GM12878 (cell line): ENCODE data around the gene MTNR1A. TPM values are rescaled to one million over a fixed set of nuclear protein-coding genes. Genes with fewer than 3 reads are reported as not detected.

Experiments used
- ATAC-seq: fragments of 200-7000 bp; cut with Tn5 transposase; 3 replicates; pipeline ENCODE4 v1.9.1; 2020; ENCODE audit warnings: mild to moderate bottlenecking, moderate library complexity
- BruUV-seq: library from RNA; stranded (reverse); fragments of 400-500 nt; replicated peaks from 2 replicates; lab custom pipeline; 2021; lab: Mats Ljungman, UMichigan
- CTCF ChIA-PET: fragments of 300-600 bp; sonication (Branson Sonifier 250); formaldehyde crosslinking; extraction: SDS; loops from one replicate; lab custom pipeline; 2021; ENCODE audit warnings: inconsistent platforms; lab: Yijun Ruan, JAX
- POLR2A ChIA-PET: fragments of 350-600 bp; formaldehyde crosslinking; extraction: SDS; loops from one replicate; lab custom pipeline; 2021; ENCODE audit warnings: inconsistent platforms; lab: Charles Lee
- RAD21 ChIA-PET: fragments of 300-600 bp; sonication (Branson Sonifier 250); formaldehyde crosslinking; loops from one replicate; lab custom pipeline; 2023; ENCODE audit warnings: antibody characterized with exemption; ENCODE audit not compliant: unreplicated experiment; lab: Charles Lee
- SMC1A ChIA-PET: fragments of 300-600 bp; sonication (Branson Sonifier 250); formaldehyde crosslinking; loops from one replicate; lab custom pipeline; 2023; ENCODE audit not compliant: unreplicated experiment, uncharacterized antibody; lab: Charles Lee
- DNase-seq: peaks from one replicate; pipeline ENCODE4 v3.0.0-alpha.2; 2011; ENCODE audit warnings: low read depth, low spot score
- FAIRE-seq: peaks from 3 replicates; lab custom pipeline; 2011; peaks lifted over from hg19 to GRCh38; lab: Jason Lieb, UNC
- H2AFZ ChIP-seq: 2 replicates; pipeline ENCODE4 v1.6.0; 2011; ENCODE audit warnings: low read depth, low read length, control low read depth; ENCODE audit not compliant: control insufficient read depth
- H3K27ac ChIP-seq: 2 replicates; pipeline ENCODE4 v1.5.1; 2011; ENCODE audit warnings: control low read depth; ENCODE audit not compliant: control insufficient read depth, insufficient read depth
- H3K27me3 ChIP-seq, 2 experiments: replicated peaks in 1 of 2; 2 replicates each; pipeline versions ENCODE4 v1.6.0 to v1.6.1; 2011; ENCODE audit warnings: low read length in 1 of 2; ENCODE audit not compliant: control insufficient read depth in 2 of 2, insufficient read depth in 2 of 2
- H3K36me3 ChIP-seq, 2 experiments: 2 replicates each; pipeline ENCODE4 v1.5.1; 2011; ENCODE audit warnings: low read length in 1 of 2; ENCODE audit not compliant: control insufficient read depth in 2 of 2, insufficient read depth in 2 of 2
- H3K4me1 ChIP-seq: 2 replicates; pipeline ENCODE4 v1.6.1; 2011; ENCODE audit warnings: mild to moderate bottlenecking, low read length, moderate library complexity, mixed read lengths; ENCODE audit not compliant: control insufficient read depth, insufficient read depth
- H3K4me2 ChIP-seq: 2 replicates; pipeline ENCODE4 v1.6.0; 2011; ENCODE audit warnings: control low read depth; ENCODE audit not compliant: control insufficient read depth, insufficient read depth
- H3K4me3 ChIP-seq: fragments of 200-600 bp; sonication (generic); 2 replicates; pipeline ENCODE4 v1.5.1; 2016
- H3K79me2 ChIP-seq: 2 replicates; pipeline ENCODE4 v1.6.0; 2011; ENCODE audit warnings: low read length; ENCODE audit not compliant: control insufficient read depth, insufficient read depth
- H3K9ac ChIP-seq: 2 replicates; pipeline ENCODE4 v1.8.0; 2011; ENCODE audit warnings: low read length, control low read depth, mixed read lengths; ENCODE audit not compliant: control insufficient read depth, insufficient read depth
- H3K9me3 ChIP-seq: replicated peaks from 3 replicates; pipeline ENCODE4 v1.5.1; 2011; ENCODE audit warnings: mild to moderate bottlenecking, low read length; ENCODE audit not compliant: control insufficient read depth, insufficient read depth
- H4K20me1 ChIP-seq: 2 replicates; pipeline ENCODE4 v1.6.0; 2011; ENCODE audit not compliant: control insufficient read depth, insufficient read depth
- CBX3 ChIP-seq: fragments of 200-600 bp; sonication (generic); IDR thresholded peaks from 2 replicates; pipeline ENCODE4 v1.6.1; 2016; ENCODE audit warnings: low read depth, borderline replicate concordance
- ELK1 ChIP-seq: IDR thresholded peaks from 2 replicates; pipeline ENCODE4 v1.6.1; 2012; ENCODE audit warnings: low read depth, low read length, improper control_type of control experiment
- EP300 ChIP-seq, 2 experiments: fragments of 150-350 bp in 1 of 2; IDR thresholded peaks; 2 replicates each; pipeline ENCODE4 v1.6.1; 2011 to 2012; ENCODE audit warnings: low read depth in 2 of 2, low read length in 2 of 2, borderline replicate concordance in 1 of 2, improper control_type of control experiment in 1 of 2, inconsistent platforms in 1 of 2; ENCODE audit not compliant: control insufficient read depth in 1 of 2
- FOXK2 ChIP-seq: fragments of 450-650 bp; IDR thresholded peaks from 2 replicates; pipeline ENCODE4 v1.6.1; 2017; ENCODE audit warnings: mild to moderate bottlenecking, moderate library complexity
- GATAD2B ChIP-seq: fragments of 450-650 bp; conservative IDR thresholded peaks from 2 replicates; pipeline ENCODE4 v1.6.1; 2017; ENCODE audit warnings: low read depth, mild to moderate bottlenecking, moderate library complexity
- KAT2A ChIP-seq: conservative IDR thresholded peaks from 2 replicates; pipeline ENCODE4 v1.6.1; 2011; ENCODE audit warnings: low read depth, low read length; ENCODE audit not compliant: control insufficient read depth
- RUNX3 ChIP-seq: IDR thresholded peaks from 2 replicates; pipeline ENCODE4 v1.6.1; 2012; ENCODE audit warnings: low read length, inconsistent platforms
- SREBF2 ChIP-seq: IDR thresholded peaks from 2 replicates; pipeline ENCODE4 v1.6.1; 2012; ENCODE audit warnings: mild to moderate bottlenecking, low read length
- STAT3 ChIP-seq: IDR thresholded peaks from 2 replicates; pipeline ENCODE4 v1.6.1; 2011; ENCODE audit warnings: low read depth, low read length, improper control_type of control experiment
- TBL1XR1 ChIP-seq: IDR thresholded peaks from 2 replicates; pipeline ENCODE4 v1.6.1; 2012; ENCODE audit warnings: low read depth, low read length, improper control_type of control experiment
- TCF7 ChIP-seq: IDR thresholded peaks from 2 replicates; pipeline ENCODE4 v1.6.1; 2014; ENCODE audit warnings: antibody characterized with exemption, borderline replicate concordance
- WRNIP1 ChIP-seq: IDR thresholded peaks from 2 replicates; pipeline ENCODE4 v1.6.1; 2011; ENCODE audit warnings: low read depth, low read length, improper control_type of control experiment, borderline replicate concordance
- ZBTB33 ChIP-seq: fragments of 450-650 bp; IDR thresholded peaks from 2 replicates; pipeline ENCODE4 v1.6.1; 2017; ENCODE audit warnings: mild to moderate bottlenecking
- ZNF217 ChIP-seq: fragments of 450-650 bp; IDR thresholded peaks from 2 replicates; pipeline ENCODE4 v1.6.1; 2017; ENCODE audit warnings: antibody characterized with exemption, mild to moderate bottlenecking
- ZNF384 ChIP-seq: IDR thresholded peaks from 2 replicates; pipeline ENCODE4 v1.6.1; 2012; ENCODE audit warnings: low read depth, mild to moderate bottlenecking, low read length, improper control_type of control experiment, borderline replicate concordance
- WGBS: methylation state at CpG from one replicate; pipeline ENCODE4 v1.1.6; 2016; ENCODE audit warnings: low lambda C conversion rate; ENCODE audit not compliant: insufficient replicate concordance, insufficient coverage; ENCODE audit errors: missing lambda C conversion rate; 5-methylcytosine and 5-hydroxymethylcytosine counted together
- in situ Hi-C: fragments of 300-500 bp; cut with MboI; formaldehyde crosslinking; loops from 9 replicates; pipeline ENCODE4 v1.14.3; 2018; ENCODE audit warnings: mixed read lengths
- intact Hi-C: fragments of 100-400 bp; cut with micrococcal nuclease; formaldehyde crosslinking; loops from one replicate; pipeline ENCODE4 v1.14.2; 2022; ENCODE audit not compliant: unreplicated experiment
- polyA plus RNA-seq, 11 experiments: library from polyadenylated mRNA; depleted of rRNA in 4 of 11; unstranded in 6 of 11; stranded (reverse) in 5 of 11; fragments of >200 nt; fragmentation: Nextera tagmentation in 4 of 11; fragmentation: Illumina TruSeq in 1 of 11; extraction: Ambion mirVana in 4 of 11; extraction: Trizol in 1 of 11; gene quantifications; 1 replicate in 1 of 11; 2 replicates in 10 of 11; pipeline versions ENCODE4 v1.2.1 to v1.2.3, GENCODE V29; 2011 to 2016; ENCODE audit warnings: inconsistent platforms in 2 of 11, missing spikeins in 2 of 11, low read depth in 1 of 11
- total RNA-seq, 4 experiments: library from RNA; depleted of rRNA in 3 of 4; stranded (reverse); fragments of >200 nt in 3 of 4; fragmentation: Illumina TruSeq in 1 of 4; extraction: Trizol in 1 of 4; gene quantifications; 2 replicates each; pipeline versions ENCODE4 v1.2.1 to v1.2.3, GENCODE V29; 2013 to 2021

MTNR1A gene
- total and polyA plus RNA-seq, 10 of the 15 experiments (the other 5 are each of a cell fraction or from before 2014, with no cell fraction given), result 0.14 TPM; not detected in 9

- TF ChIP-seq ZBTB33, result no peak
- TF ChIP-seq STAT3, result no peak
- TF ChIP-seq EP300 (IDR thresholded peaks at IDR 0.05; ENCODE audit: borderline replicate concordance in 1 of 2, control insufficient read depth in 1 of 2, low read depth in 2 of 2, low read length in 2 of 2), result no peak
- TF ChIP-seq, all 136 proteins: peak for 0
- Histone ChIP-seq H3K9me3 (no peaks in the 10 kb centered on the region), H3K27me3 (no peaks in the 10 kb centered on the region), H3K27ac (no peak overlapping the region), H3K4me1 (no peaks in the 10 kb centered on the region), H2AFZ (no peak overlapping the region), H4K20me1 (no peaks in the 10 kb centered on the region), H3K79me2 (no peaks in the 10 kb centered on the region), H3K4me2 (no peak overlapping the region), H3K36me3 (no peaks in the 10 kb centered on the region), H3K9ac (no peak overlapping the region), H3K4me3 (no peak overlapping the region)
- no TSS peak for BruUV-seq
- 49% methylated on average over 12 of the region's 12 CpGs for WGBS
- ChIA-PET POLR2A (no interaction called here), RAD21 (no interaction called here), SMC1A (no interaction called here), CTCF (no interaction called here)
- DNase-seq (no peak), FAIRE-seq (no peak), ATAC-seq (no peak)
- intact Hi-C loops, result no loop called here
- in situ Hi-C loops, result no loop called here
Observed at GRCh38 chr4:186596346-186596745, 41.0 kb upstream of the MTNR1A start.

- in situ Hi-C loops, result no loop called here
- ChIA-PET CTCF (no interaction called here), SMC1A (no interaction called here), POLR2A (no interaction called here), RAD21 (no interaction called here)
- H3K9ac ChIP-seq, result no peak overlapping the region
- no peaks in the 10 kb centered on the region for H3K9me3 ChIP-seq
- no peaks in the 10 kb centered on the region for H3K79me2 ChIP-seq
- FAIRE-seq (no peak), DNase-seq (no peak), ATAC-seq (no peak)
- no peaks in the 10 kb centered on the region for H3K4me1 ChIP-seq
- H3K4me3 ChIP-seq, result no peak overlapping the region
- H3K4me2 ChIP-seq, result no peak overlapping the region
- H3K36me3 ChIP-seq, result no peaks in the 10 kb centered on the region
- no peak overlapping the region for H3K27ac ChIP-seq
- H4K20me1 ChIP-seq, result no peaks in the 10 kb centered on the region
- whole genome bisulfite sequencing, result 15% methylated on average over 7 of the region's 7 CpGs
- intact Hi-C loops, result no loop called here
- no peaks in the 10 kb centered on the region for H3K27me3 ChIP-seq
- no TSS peak for BruUV-seq
- no peak overlapping the region for H2AFZ ChIP-seq
- no peak for TF ChIP-seq FOXK2
- TF ChIP-seq ZNF217, result no peak
- TF ChIP-seq WRNIP1, result no peak
- no peak for TF ChIP-seq TCF7
- TF ChIP-seq ELK1, result no peak
- TF ChIP-seq GATAD2B, result no peak
- TF ChIP-seq CBX3, result no peak
- no peak for TF ChIP-seq TBL1XR1
- TF ChIP-seq RUNX3, result no peak
- TF ChIP-seq ZNF384, result no peak
- no peak for TF ChIP-seq SREBF2
- TF ChIP-seq KAT2A, result no peak
Observed at GRCh38 chr4:186593587-186593973, 38.2 kb upstream of the MTNR1A start.
